ENCODE data around the gene ITPK1.

ITPK1 gene

DNA sequence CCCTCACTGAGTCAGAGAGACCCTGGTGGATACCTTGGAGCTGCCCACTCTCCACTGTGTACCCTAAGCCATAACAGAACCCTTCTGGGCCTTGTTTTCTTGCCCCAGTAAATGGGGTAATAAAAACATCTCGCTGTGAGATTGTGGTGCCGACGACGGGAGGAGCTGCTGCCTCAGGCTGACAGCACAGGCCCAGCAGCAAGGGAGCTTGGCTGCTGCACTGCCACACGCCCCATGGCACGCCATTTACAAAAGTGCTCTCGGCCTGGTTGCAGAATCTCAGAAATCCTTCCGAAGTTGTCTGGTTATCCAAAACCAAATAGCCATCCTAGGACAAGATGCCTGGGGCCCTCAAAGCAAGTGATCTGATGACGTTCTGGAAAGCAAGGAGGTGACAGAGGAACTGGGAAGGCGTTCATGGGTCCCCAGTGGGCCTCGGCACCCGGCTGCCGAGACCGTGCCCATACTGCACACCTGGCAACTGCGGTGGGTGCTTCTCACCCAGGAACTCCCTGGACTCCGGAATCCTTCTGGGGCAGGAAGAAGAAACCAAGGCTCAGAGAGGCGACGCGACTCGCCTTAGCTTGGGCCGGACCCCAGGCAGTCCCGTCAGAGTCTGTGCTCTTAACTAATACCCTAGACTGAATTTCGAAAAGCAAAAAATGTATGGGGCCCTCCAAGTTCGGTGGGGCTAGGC is 166.1 kb downstream of the ITPK1 start:
- no peak overlapping the region for H3K4me3 ChIP-seq (ENCODE audit: low read depth in 1 of 2, low read length in 2 of 2)
- no peaks in the 10 kb centered on the region for H3K9me3 ChIP-seq (ENCODE audit: control insufficient read depth in 1 of 2, low read length in 2 of 2)
- no peak overlapping the region for H3K27ac ChIP-seq (ENCODE audit: low read length)
- H3K36me3 ChIP-seq (ENCODE audit: control insufficient read depth in 1 of 2, insufficient read depth in 2 of 2, low read length in 2 of 2): peaks cover 10 to 55% of the 10 kb centered on the region in 2 donors
- peaks cover 0 to 17% of the 10 kb centered on the region in 2 donors for H3K4me1 ChIP-seq (ENCODE audit: control insufficient read depth in 1 of 2, insufficient read depth in 2 of 2, low read length in 2 of 2)
- no peaks in the 10 kb centered on the region for H3K27me3 ChIP-seq (ENCODE audit: low read depth, low read length)

DNA sequence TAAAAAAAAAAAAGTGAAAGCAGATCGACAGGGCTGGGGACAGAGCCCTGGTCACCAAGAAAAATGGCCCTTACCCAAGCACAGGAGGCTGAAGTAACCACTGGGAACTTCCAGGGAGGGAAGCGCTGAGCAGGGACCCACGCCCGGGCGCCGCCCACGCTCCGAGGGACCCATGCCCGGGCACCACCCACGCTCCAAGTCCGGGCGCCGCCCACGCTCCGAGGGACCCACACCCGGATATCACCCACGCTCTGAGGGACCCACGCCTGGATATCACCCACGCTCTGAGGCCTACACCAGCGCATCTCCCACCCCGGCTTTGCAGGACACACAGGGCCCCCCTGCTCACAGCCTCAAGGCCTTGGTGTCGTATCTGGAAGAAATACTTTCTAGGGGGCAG is 167.1 kb downstream of the ITPK1 start:
- Histone ChIP-seq H3K4me3 (ENCODE audit: low read depth in 1 of 2, low read length in 2 of 2) (no peak overlapping the region), H3K4me1 (ENCODE audit: control insufficient read depth in 1 of 2, insufficient read depth in 2 of 2, low read length in 2 of 2) (peaks cover 0 to 17% of the 10 kb centered on the region in 2 donors), H3K36me3 (ENCODE audit: control insufficient read depth in 1 of 2, insufficient read depth in 2 of 2, low read length in 2 of 2) (peaks cover 16 to 60% of the 10 kb centered on the region in 2 donors), H3K9me3 (ENCODE audit: control insufficient read depth in 1 of 2, low read length in 2 of 2) (no peaks in the 10 kb centered on the region), H3K27ac (ENCODE audit: low read length) (no peak overlapping the region), H3K27me3 (ENCODE audit: low read depth, low read length) (no peaks in the 10 kb centered on the region)

GRCh38 chr14:92946847-92947545 is 168.7 kb downstream of the ITPK1 start:
- peaks cover 22 to 76% of the 10 kb centered on the region in 2 donors for H3K36me3 ChIP-seq (ENCODE audit: control insufficient read depth in 1 of 2, insufficient read depth in 2 of 2, low read length in 2 of 2)

DNA sequence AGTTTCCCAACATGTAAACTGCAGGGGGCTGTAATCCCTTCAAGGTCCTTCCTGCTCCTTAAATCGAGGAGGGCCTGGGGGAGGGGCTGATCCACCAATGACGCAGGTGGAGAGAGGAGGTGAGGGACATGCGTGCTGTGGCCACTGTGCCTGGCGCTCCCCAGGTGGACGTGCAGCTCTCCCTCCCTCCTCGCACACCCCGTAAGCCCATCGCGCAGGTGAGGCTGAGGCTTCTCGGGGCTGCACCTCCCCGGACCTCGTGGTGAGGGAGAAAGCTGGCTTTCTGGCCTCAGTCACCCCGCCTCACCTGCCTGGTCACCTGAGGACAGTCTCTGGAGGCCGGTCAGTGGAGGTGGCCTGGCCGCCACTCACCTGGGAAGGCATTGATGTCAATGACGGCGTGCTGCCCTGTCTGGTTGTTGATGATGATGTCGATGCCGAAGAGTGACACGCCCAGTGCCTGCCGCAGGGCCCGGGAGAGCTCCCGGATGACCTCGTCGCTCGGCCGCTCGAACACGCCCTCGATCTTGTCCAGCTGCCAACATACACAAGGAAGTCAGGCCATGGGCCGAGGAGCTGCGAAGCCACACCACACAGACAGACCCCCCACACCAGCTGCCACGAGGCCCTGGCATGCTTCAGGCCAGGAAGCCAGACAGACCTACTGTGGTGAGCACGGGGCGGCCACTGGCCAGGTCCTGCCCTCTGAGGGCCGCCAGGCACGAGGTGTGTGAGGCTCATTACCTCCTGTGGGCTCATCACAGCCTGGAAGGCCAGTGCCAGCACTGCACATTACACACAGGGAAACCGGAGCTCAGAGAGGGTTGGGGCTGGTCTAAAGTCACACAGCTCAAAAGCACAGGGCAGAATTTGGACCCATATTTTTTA is 169.5 kb downstream of the ITPK1 start:
- no peaks in the 10 kb centered on the region for H3K9me3 ChIP-seq (ENCODE audit: control insufficient read depth in 1 of 2, low read length in 2 of 2)
- peaks cover 22 to 78% of the 10 kb centered on the region in 2 donors for H3K36me3 ChIP-seq (ENCODE audit: control insufficient read depth in 1 of 2, insufficient read depth in 2 of 2, low read length in 2 of 2)
- H3K4me1 ChIP-seq (ENCODE audit: control insufficient read depth in 1 of 2, insufficient read depth in 2 of 2, low read length in 2 of 2): peaks cover 0 to 11% of the 10 kb centered on the region in 2 donors
- no peak overlapping the region for H3K4me3 ChIP-seq (ENCODE audit: low read depth in 1 of 2, low read length in 2 of 2)
- H3K27me3 ChIP-seq (ENCODE audit: low read depth, low read length): no peaks in the 10 kb centered on the region
- H3K27ac ChIP-seq (ENCODE audit: low read length): no peak overlapping the region

More at GRCh38 chr14:92946847-92947545, 168.7 kb downstream of the ITPK1 start:
- Histone ChIP-seq H3K9me3 (ENCODE audit: control insufficient read depth in 1 of 2, low read length in 2 of 2) (no peaks in the 10 kb centered on the region), H3K27me3 (ENCODE audit: low read depth, low read length) (no peaks in the 10 kb centered on the region), H3K4me3 (ENCODE audit: low read depth in 1 of 2, low read length in 2 of 2) (no peak overlapping the region), H3K27ac (ENCODE audit: low read length) (no peak overlapping the region), H3K4me1 (ENCODE audit: control insufficient read depth in 1 of 2, insufficient read depth in 2 of 2, low read length in 2 of 2) (peaks cover 0 to 15% of the 10 kb centered on the region in 2 donors)

DNA sequence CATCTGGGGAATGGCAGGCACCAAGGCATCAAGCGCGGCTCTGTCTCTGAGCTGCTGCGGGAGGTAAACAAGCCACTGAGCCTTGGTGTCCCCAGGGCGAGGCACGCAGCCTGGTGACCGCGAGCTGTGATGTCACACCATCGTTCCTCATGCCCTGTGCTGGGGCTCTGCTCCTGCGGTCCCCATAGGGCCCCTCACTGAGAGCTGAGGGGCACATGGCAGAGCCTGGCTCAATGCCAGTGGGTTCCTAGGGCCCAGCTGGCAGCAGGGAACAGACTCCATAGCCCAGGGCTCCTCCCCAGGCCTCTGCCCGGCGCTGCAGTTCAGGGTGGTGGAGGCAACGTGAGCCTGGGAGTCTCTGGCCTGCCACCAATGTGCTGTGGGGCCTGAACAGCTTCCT is 170.2 kb downstream of the ITPK1 start:
- H3K36me3 ChIP-seq (ENCODE audit: control insufficient read depth in 1 of 2, insufficient read depth in 2 of 2, low read length in 2 of 2): peaks cover 16 to 74% of the 10 kb centered on the region in 2 donors
- H3K9me3 ChIP-seq (ENCODE audit: control insufficient read depth in 1 of 2, low read length in 2 of 2): no peaks in the 10 kb centered on the region
- peaks cover 0 to 8% of the 10 kb centered on the region in 2 donors for H3K4me1 ChIP-seq (ENCODE audit: control insufficient read depth in 1 of 2, insufficient read depth in 2 of 2, low read length in 2 of 2)
- no peaks in the 10 kb centered on the region for H3K27me3 ChIP-seq (ENCODE audit: low read depth, low read length)
- no peak overlapping the region for H3K27ac ChIP-seq (ENCODE audit: low read length)
- no peak overlapping the region for H3K4me3 ChIP-seq (ENCODE audit: low read depth in 1 of 2, low read length in 2 of 2)

GRCh38 chr14:92944976-92945375 is 170.7 kb downstream of the ITPK1 start:
- H3K4me3 ChIP-seq (ENCODE audit: low read depth in 1 of 2, low read length in 2 of 2): no peak overlapping the region
- peaks cover 0 to 2% of the 10 kb centered on the region in 2 donors for H3K4me1 ChIP-seq (ENCODE audit: control insufficient read depth in 1 of 2, insufficient read depth in 2 of 2, low read length in 2 of 2)
- H3K27ac ChIP-seq (ENCODE audit: low read length): no peak overlapping the region
- H3K36me3 ChIP-seq (ENCODE audit: control insufficient read depth in 1 of 2, insufficient read depth in 2 of 2, low read length in 2 of 2): peaks cover 16 to 76% of the 10 kb centered on the region in 2 donors
- H3K27me3 ChIP-seq (ENCODE audit: low read depth, low read length): no peaks in the 10 kb centered on the region
- H3K9me3 ChIP-seq (ENCODE audit: control insufficient read depth in 1 of 2, low read length in 2 of 2): no peaks in the 10 kb centered on the region

DNA sequence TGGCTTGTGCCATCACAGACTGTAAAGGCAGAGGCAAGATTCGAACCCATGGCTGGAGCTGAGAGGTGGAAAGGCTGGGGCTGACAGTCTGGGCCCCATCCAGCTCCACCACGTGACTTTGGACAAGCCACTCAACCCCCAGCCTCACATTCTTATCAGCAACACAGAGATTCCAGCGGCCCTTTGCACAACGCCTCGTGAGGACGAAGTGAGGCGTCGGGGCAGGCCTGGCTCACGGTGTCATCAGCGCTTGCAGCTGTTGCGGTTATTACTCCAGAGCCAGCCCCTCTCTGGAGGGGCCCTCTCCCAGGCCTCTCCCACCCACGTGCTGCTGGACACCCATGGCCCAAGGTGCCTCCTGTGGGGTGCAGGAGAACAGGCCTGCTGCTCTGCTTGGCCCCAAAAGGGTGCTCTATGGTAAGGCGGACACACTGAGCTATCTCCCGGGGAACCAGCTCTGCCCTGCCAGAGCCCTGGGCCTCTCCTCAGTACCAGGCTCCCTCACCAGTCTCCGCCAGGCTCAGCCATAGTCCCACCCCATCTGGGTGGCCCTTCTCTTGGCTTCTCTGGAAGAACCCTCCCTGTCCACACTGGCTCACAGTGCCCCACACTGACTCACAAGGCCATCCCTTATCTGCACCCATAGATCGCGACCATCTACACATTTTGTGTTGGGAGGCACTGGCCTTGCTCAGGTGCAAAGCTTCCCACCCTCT is 171.7 kb downstream of the ITPK1 start:
- H3K4me3 ChIP-seq (ENCODE audit: low read depth in 1 of 2, low read length in 2 of 2): no peak overlapping the region
- no peak overlapping the region for H3K27ac ChIP-seq (ENCODE audit: low read length)
- H3K36me3 ChIP-seq (ENCODE audit: control insufficient read depth in 1 of 2, insufficient read depth in 2 of 2, low read length in 2 of 2): peaks cover 16 to 82% of the 10 kb centered on the region in 2 donors
- no peaks in the 10 kb centered on the region for H3K4me1 ChIP-seq (ENCODE audit: control insufficient read depth in 1 of 2, insufficient read depth in 2 of 2, low read length in 2 of 2)
- no peaks in the 10 kb centered on the region for H3K9me3 ChIP-seq (ENCODE audit: control insufficient read depth in 1 of 2, low read length in 2 of 2)
- no peaks in the 10 kb centered on the region for H3K27me3 ChIP-seq (ENCODE audit: low read depth, low read length)

- H3K4me3 ChIP-seq (ENCODE audit: low read depth in 1 of 2, low read length in 2 of 2): no peak overlapping the region
- no peaks in the 10 kb centered on the region for H3K4me1 ChIP-seq (ENCODE audit: control insufficient read depth in 1 of 2, insufficient read depth in 2 of 2, low read length in 2 of 2)
- H3K27me3 ChIP-seq (ENCODE audit: low read depth, low read length): no peaks in the 10 kb centered on the region
- peaks cover 16 to 81% of the 10 kb centered on the region in 2 donors for H3K36me3 ChIP-seq (ENCODE audit: control insufficient read depth in 1 of 2, insufficient read depth in 2 of 2, low read length in 2 of 2)
- H3K27ac ChIP-seq (ENCODE audit: low read length): no peak overlapping the region
- H3K9me3 ChIP-seq (ENCODE audit: control insufficient read depth in 1 of 2, low read length in 2 of 2): no peaks in the 10 kb centered on the region
Measured at GRCh38 chr14:92942976-92943710, 172.6 kb downstream of the ITPK1 start.

DNA sequence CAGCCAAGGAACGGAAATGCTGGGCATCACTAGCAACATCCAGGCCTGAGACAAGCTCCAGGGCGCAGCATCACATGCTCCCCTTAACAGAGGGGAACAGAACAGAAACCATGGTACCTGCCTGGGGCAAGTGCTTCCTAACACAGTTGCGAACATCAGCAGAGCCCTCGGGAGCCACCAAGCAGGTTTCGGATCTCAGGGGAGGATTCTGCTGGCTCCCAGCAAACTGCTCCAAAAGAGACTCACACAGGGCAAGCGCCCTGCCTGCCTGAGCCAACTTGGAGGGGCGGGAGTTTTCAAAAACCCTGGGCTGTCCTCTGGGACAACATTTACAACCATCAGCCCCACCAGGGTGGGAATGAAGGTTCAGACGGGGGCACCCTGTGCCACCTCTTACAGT is 173.1 kb downstream of the ITPK1 start:
- Histone ChIP-seq H3K9me3 (ENCODE audit: control insufficient read depth in 1 of 2, low read length in 2 of 2) (no peaks in the 10 kb centered on the region), H3K4me1 (ENCODE audit: control insufficient read depth in 1 of 2, insufficient read depth in 2 of 2, low read length in 2 of 2) (no peaks in the 10 kb centered on the region), H3K27me3 (ENCODE audit: low read depth, low read length) (no peaks in the 10 kb centered on the region), H3K27ac (ENCODE audit: low read length) (no peak overlapping the region), H3K4me3 (ENCODE audit: low read depth in 1 of 2, low read length in 2 of 2) (no peak overlapping the region), H3K36me3 (ENCODE audit: control insufficient read depth in 1 of 2, insufficient read depth in 2 of 2, low read length in 2 of 2) (peaks cover 16 to 77% of the 10 kb centered on the region in 2 donors)

DNA sequence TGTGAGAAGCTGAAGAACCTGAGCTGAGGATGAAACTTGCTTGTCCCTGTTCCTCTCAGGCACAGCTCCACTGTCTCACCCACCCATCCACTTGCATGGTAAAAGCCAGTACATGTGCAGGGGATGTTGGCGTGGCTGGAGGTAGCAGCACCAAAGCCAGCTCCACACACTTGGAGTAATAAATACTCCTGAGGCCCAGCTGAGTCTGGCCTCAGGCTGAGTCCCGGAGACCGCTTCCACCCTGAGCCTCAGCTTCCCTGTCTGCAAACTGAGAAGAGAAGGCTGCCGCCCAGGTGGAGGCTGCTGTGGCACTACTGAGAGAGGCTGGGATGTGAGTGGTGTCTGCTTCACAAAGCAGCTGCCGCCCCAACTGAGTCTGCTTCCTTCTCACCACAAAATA is 173.6 kb downstream of the ITPK1 start:
- Histone ChIP-seq H3K9me3 (ENCODE audit: control insufficient read depth in 1 of 2, low read length in 2 of 2) (no peaks in the 10 kb centered on the region), H3K27me3 (ENCODE audit: low read depth, low read length) (no peaks in the 10 kb centered on the region), H3K4me1 (ENCODE audit: control insufficient read depth in 1 of 2, insufficient read depth in 2 of 2, low read length in 2 of 2) (no peaks in the 10 kb centered on the region), H3K36me3 (ENCODE audit: control insufficient read depth in 1 of 2, insufficient read depth in 2 of 2, low read length in 2 of 2) (peaks cover 16 to 77% of the 10 kb centered on the region in 2 donors), H3K4me3 (ENCODE audit: low read depth in 1 of 2, low read length in 2 of 2) (no peak overlapping the region), H3K27ac (ENCODE audit: low read length) (no peak overlapping the region)

All from muscle layer of duodenum (tissue), 2 donors.